ENCODE measurements around the gene CNPY1.

- TF ChIP-seq POLR2AphosphoS5 (IDR thresholded peaks at IDR 0.05; ENCODE audit: low read depth, low read length) (no peak), TAF1 (IDR thresholded peaks at IDR 0.05; ENCODE audit: borderline replicate concordance, insufficient read depth, low read length) (no peak)
These were observed 7.5 kb upstream of the CNPY1 start for GRCh38 chr7:155553871-155554270.
